ENCODE measurements around the gene TMEM213.

DNA sequence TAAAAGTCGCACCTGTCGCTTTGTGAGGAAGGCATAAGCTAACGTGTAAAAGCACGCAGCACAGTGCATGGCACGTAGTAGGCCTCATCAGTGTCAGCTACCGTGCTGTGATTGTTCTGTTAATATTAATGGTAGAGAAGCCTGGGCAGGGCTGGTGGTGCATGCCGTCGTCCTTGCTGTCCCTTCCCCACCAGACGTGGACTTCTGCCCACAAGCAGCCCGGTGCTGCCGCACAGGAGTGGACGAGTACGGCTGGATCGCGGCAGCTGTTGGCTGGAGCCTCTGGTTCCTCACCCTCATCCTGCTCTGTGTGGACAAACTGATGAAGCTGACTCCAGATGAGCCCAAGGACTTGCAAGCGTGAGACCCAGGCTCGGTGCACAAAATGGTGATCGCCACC lies 4.9 kb downstream of the TMEM213 start:
- TF ChIP-seq, protein P1, sequence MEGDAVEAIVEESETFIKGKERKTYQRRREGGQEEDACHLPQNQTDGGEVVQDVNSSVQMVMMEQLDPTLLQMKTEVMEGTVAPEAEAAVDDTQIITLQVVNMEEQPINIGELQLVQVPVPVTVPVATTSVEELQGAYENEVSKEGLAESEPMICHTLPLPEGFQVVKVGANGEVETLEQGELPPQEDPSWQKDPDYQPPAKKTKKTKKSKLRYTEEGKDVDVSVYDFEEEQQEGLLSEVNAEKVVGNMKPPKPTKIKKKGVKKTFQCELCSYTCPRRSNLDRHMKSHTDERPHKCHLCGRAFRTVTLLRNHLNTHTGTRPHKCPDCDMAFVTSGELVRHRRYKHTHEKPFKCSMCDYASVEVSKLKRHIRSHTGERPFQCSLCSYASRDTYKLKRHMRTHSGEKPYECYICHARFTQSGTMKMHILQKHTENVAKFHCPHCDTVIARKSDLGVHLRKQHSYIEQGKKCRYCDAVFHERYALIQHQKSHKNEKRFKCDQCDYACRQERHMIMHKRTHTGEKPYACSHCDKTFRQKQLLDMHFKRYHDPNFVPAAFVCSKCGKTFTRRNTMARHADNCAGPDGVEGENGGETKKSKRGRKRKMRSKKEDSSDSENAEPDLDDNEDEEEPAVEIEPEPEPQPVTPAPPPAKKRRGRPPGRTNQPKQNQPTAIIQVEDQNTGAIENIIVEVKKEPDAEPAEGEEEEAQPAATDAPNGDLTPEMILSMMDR (conservative IDR thresholded peaks at IDR 0.05 in 1 of 2, IDR thresholded peaks at IDR 0.05 in 1 of 2; ENCODE audit: low read depth in 1 of 2, low read length in 2 of 2) = no peak
- no peak for TF ChIP-seq EZH2 (IDR thresholded peaks at IDR 0.05; ENCODE audit: low read length, missing control alignments)
